Fibroblast of gingiva (primary cell): ENCODE results near the gene DMWD.
"Not testable (repeated sequence)": the region's sequence is repeated elsewhere in the genome, so short reads cannot be mapped to it uniquely, and the experiment has no call there.

Experiments used
- DNase-seq: peaks from one replicate; pipeline ENCODE4 v3.0.0-alpha.2; 2011; ENCODE audit warnings: low read depth

Gene DMWD

GRCh38 chr19:45769821-45770191, 22.8 kb downstream of the DMWD start:
- DNase-seq, result peak; percentile 40

DNA sequence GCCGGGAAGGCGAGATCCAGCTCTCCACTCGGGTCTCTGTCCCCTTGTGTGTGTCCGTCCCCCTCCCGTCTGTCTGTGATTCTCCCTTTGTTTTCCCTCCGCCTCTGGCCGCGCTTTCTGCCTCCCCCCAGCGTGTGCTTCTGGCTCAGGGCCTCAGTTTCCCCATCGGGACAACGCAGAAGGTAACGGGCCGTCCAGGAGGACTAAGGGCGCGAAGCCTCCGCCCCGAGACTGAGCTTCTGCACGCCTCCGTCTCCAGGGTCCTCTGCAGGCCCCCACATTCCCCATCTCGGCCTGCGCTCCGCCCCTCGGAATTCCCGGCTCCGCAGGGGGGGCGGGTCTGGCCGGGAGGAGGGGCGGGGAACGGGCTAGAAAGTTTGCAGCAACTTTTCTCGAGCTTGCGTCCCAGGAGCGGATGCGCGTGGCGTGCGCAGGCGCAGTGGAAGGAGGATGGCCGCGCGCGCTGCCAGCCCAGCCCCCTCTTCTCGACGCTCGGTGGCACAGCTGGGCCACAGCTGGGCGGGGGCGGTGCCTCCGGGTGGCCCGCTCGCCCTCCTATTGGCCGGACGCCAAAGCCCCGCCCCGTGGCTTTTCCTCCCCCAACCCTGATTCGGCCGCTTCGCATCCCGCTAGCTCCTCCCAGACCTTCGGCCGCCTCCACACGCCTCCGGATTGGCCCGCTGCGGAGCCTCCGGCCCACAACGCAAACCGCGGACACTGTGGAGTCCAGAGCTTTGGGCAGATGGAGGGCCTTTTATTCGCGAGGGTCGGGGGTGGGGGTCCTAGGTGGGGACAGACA, 23.5 kb downstream of the DMWD start, which contains the start of gene SIX5:
Gene SIX5, minus strand, starts transcription at position 269 of the 799 bp plus-strand sequence. CDS start 408 bp downstream, outside the sequence.
- peak; percentile 99 for DNase-seq

- DNase-seq, result peak; percentile 61
These were observed 24.0 kb downstream of the DMWD start for GRCh38 chr19:45768655-45768983.

GRCh38 chr19:45767881-45768654, 24.6 kb downstream of the DMWD start:
- DNase-seq, result peak; percentile 69

DNA sequence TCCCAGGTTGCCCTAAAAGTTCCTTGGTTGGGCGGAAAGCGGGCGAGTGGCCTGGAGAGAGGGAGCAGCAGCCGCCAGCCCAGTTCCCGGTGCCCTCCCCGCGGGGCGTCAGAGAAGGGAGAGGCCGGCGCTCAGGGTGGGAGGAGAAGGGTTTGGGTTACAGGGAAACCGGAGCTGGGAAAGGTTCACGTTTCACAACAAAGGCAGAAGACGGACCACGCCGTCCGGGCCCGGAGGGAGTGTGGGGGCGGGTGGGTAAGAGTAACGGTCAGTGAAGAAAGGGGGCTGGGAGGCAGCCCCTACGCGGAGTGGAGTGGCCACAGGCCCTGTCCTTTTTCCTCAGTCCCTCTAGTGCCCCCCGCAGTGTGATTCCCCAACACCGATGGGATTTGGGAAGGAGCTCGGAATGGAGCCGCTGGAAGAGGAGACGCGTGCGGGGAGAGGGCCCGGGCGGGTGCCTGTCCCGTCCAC, 25.2 kb downstream of the DMWD start:
- peak; percentile 91 for DNase-seq

- no peak for DNase-seq
These were observed 25.7 kb downstream of the DMWD start for GRCh38 chr19:45766869-45767346.

DNA sequence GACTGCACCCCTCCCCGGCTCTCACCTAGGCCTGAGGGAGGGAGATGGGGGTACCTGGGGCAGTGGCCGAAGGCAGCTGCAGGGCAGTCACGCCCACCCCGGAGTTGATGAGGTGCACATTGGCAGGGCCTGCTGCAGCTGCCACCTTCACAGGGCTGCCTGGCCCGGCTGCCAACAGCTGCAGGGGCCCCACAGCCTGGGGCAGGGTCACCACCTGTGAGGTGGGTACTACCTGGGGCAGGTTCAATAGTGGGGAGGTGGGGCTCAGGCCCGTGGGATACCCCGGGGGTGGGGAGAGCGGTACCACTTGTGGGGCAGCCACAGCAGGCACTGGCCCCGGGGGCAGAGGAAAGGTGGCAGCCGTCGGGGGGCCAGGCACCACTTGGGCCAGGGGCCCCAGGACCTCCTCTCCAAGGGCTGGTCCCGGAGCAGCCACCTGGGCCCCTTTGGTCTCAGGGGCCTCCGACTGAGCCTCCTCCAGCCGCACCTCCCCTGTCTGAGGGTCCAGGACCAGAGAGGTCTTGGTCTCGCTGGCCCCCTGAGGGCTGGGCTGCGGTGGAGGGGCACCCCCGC, 26.3 kb downstream of the DMWD start:
- DNase-seq, result no peak

DNA sequence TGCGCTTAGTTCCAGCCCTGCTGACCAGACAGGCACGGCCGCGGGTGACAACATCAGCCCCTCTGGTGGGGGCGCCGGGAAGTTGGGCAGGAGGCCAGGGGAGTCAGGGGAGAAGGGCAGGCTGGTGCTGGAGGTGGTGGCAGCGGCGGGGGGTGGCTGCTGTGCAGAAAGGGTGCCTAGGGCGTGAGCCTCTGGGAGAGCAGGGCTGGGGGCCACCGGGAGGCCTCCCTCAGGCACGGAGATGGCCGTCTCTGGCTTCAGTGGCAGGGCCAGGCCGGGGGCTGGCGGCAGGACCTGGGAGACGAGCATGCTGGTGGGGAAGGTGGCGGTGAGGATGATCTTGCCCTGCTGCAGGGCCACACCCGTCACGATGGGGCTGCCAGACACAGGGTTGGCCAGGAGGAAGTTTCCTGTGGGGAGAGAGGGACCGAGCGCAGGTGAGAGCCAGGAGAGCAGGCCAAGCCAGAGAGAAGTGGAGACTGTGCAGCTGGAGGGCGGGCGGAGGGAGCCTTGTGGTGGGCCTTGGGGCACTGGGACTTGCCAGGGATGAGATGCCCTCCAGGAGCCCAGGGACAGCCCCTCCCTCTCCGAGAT, 26.8 kb downstream of the DMWD start:
- DNase-seq, result no peak

- DNase-seq, result no peak
These were observed 27.5 kb downstream of the DMWD start for GRCh38 chr19:45764945-45765701.

DNA sequence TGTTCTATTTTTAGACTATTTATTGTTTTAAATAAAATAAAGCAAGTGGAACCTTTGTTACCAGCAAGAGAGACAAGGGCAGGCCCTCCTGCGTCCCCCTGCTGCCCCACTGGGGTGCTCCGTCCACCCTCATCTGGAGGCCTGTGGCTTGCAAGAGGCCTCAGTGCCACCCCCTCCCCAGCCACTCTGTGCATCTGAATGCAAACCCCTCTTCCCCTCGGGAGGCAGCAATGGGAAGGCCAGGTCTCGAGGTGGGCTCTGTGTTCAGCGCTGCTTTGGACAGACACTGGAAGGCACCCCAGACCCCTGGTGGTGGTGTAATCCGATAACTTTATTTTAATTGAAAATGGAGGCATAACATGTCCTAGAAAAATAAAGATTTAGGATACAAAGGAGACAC, 28.2 kb downstream of the DMWD start:
- no peak for DNase-seq

- no peak for DNase-seq
These were observed 28.9 kb downstream of the DMWD start for GRCh38 chr19:45763691-45764294.

DNA sequence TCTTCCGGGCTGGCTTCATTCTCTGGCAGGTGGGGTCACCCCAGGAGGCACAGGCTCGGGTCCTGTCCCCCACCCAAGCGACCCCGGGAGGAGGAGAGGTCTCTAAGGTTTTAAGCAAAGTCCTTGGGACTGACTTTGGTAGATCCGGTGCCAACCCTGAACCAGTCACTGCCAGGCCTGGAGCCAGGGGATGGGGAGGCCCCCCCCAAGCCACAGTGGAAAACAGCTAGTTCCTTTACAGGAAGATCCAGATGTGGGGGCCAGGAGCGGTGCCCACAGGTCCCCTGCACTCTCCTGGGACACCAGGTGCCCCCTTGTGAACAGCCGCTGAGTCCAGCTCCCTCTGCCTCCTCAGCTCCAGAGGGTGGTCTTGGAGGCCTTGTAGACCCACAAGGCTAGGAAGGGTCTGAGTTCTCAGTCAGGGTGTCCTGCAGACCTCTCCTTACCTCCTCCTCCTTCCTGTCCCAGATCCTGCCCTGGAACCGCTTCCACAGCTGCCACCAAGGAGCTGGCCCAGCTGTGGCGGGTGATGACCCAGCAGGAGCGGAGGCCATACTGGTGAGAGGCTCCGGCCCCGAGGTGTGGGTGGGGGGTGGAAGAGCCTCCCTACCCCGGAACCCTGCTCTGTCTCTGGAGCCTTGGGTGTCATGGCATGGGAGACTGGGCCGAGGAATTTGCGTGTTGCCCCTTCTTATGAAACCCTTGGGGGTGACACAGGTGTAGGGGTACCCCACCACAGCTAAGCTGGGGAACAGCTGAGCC, 29.6 kb downstream of the DMWD start:
- DNase-seq, result no peak

- DNase-seq, result no peak
These were observed 30.9 kb downstream of the DMWD start for GRCh38 chr19:45761714-45762113.

- no peak for DNase-seq
These were observed 33.7 kb downstream of the DMWD start for GRCh38 chr19:45758921-45759320.

- DNase-seq, result no peak
These were observed 35.0 kb downstream of the DMWD start for GRCh38 chr19:45757695-45758094.

- DNase-seq, result no peak
These were observed 38.3 kb downstream of the DMWD start for GRCh38 chr19:45754323-45754722.

- DNase-seq, result no peak
These were observed 39.1 kb downstream of the DMWD start for GRCh38 chr19:45753548-45753947.

GRCh38 chr19:45752639-45753038, 40.0 kb downstream of the DMWD start:
- no peak for DNase-seq

DNA sequence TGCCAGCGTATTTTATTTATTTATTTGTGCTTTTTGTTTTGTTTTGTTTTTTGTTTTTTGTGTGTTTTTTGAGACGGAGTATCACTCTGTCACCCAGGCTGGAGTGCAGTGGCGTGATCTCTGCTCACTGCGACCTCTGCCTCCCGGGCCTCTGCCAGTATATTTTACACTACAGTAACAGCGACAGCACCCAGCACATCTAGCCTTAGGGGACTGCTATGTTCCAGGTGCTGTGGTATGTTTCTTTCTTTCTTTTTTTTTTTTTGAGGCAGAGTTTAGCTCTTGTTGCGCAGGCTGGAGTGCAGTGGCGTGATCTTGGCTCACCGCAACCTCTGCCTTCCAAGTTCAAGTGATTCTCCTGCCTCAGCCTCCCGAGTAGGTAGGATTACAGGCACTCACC, 41.2 kb downstream of the DMWD start:
- DNase-seq, result not testable (repeated sequence)

DNA sequence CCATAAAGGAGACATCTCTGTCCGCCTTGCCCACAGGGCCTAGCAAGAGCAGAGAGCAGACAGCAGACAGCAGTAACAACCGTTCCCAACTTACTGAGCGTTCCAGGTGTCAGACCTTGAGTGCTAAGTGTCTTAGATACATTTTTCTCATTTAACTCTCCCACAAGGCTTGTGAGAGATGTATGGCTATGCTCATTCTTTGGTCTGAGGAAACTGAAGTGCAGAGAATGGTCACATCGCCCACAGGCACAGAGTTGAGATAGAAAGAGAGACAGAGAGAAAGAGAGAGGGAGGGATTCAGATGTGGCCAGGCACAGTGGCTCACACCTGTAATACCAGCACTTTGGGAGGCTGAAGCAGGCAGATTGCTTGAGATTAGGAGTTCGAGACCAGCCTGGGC, 45.1 kb downstream of the DMWD start:
- no peak for DNase-seq
